Measurements from ENCODE around the gene CHD3. TPM values are rescaled to one million over a fixed set of nuclear protein-coding genes. Genes with fewer than 3 reads are reported as not detected.

The CHD3 gene
- total RNA-seq, 6 experiments from 2014 or later, result 3.2 to 7.2 (median 5.1) TPM

DNA sequence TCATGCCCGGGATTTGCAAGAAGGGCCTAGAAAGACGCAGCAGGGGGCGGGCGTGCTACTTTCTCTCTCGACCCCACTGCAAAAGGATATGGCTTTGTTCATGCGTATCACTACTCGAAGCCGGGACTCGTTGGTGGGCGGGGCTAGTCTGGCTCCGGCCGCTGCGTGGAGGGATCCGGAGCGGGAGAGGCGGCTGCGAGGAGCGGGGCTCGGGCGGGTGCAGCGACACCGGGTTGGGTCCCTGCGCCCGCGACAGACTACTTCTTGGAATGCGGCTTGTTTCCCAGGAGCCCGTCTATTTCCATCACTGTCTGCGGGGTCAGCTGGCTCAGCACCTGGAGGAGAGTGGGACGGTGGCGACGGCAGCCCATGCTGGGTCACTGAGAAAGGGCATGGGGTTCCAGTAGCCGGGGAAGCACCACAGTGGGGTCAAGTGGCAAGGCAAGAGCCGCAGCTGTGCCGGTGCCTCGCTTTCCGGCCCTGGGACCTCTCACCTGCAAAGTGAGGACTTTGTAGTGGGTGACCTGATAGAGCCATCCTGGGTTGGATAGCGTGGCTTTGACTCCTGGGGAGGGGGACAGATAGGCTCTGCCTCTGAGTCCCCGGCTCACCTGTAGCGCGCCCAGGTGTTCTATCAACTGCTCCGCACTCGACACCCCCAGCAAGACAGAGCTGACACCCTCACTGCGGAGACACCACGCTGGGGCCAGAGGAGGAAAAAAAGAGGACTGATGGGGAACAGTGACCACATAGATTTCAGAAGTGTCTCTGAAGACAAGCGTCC, 34.4 kb downstream of the CHD3 start:
- peak overlapping the region in 2 of 3 donors; percentile 38 to 43 for H3K27ac ChIP-seq
- peak overlapping the region; percentile 23 to 46 (median 33) for H3K4me3 ChIP-seq
- H3K9me3 ChIP-seq, result no peaks in the 10 kb centered on the region
- WGBS (ENCODE audit: insufficient coverage, low coverage, low lambda C conversion rate, missing lambda C conversion rate), result 24% methylated on average over 22 of the region's 45 CpGs
- DNase-seq (peak; percentile 77 to 83 (median 82)), ATAC-seq (peak; percentile 85 to 96 (median 94))
- intact Hi-C loops (cut with DNase I), result no loop called here
- TF ChIP-seq POLR2A (IDR thresholded peaks at IDR 0.05) (peak; percentile 44), CTCF (IDR thresholded peaks at IDR 0.05) (no peak)
- H3K4me1 ChIP-seq, result peaks cover 0 to 5% (median 0%) of the 10 kb centered on the region in 4 donors
- H3K36me3 ChIP-seq, result no peaks in the 10 kb centered on the region
- no peaks in the 10 kb centered on the region for H3K27me3 ChIP-seq

GRCh38 chr17:7927596-7927995, 39.0 kb downstream of the CHD3 start:
- H3K4me1 ChIP-seq, result peaks cover 0 to 9% (median 0%) of the 10 kb centered on the region in 4 donors
- H3K36me3 ChIP-seq, result no peaks in the 10 kb centered on the region
- intact Hi-C loops (cut with DNase I), result no loop called here
- no peak overlapping the region for H3K4me3 ChIP-seq
- H3K27me3 ChIP-seq, result no peaks in the 10 kb centered on the region
- ATAC-seq (no peak), DNase-seq (no peak)
- TF ChIP-seq CTCF (IDR thresholded peaks at IDR 0.05) (no peak), POLR2A (IDR thresholded peaks at IDR 0.05) (no peak)
- H3K9me3 ChIP-seq, result no peaks in the 10 kb centered on the region
- H3K27ac ChIP-seq, result no peak overlapping the region
- 67% methylated on average over 3 of the region's 3 CpGs for WGBS (ENCODE audit: insufficient coverage, low coverage, low lambda C conversion rate, missing lambda C conversion rate)

DNA sequence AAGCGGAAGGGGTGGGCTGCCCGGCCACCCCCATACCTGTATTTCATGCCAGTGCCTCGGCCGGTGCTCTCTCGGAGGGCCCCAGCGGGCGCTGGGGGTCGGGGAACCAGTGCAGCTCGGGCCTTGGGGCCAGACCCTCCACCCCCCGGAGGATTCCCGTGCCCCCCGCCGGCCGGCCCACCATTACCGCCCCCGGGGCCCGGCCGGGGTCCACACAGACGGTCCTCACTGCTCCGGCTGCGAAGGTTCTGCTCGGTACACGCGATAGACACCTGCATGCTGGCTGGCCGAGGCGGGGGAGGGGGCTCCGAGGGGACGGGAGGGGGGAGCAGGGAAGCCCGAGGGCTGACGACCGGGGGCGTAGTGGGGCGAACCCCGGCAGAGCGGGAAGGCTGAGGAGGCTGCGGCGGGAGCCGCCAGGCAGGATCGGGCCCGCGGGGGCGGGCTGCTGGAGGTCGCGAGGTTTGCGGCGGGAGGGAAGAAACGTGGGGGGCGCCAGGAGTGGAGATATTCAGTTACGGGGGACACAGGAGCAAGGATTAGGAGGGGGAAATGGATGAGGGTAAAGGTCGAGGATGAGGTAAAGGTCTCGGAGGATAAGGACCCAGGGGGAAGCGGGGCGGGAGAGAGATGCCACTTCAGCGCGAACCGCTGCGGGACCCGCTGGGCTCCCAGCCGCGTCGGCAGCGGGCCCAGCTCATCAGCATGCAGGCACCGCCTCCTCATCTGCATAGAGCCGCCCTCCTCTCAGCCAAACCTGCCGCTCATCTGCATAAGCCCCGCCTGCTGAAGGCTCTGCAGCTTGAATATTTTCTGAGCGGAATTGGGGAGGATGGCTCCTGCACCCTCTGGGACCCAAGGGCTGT, 40.8 kb downstream of the CHD3 start, which contains the start of gene KCNAB3:
Gene KCNAB3 (minus strand): TSS at position 699 of the 866 bp plus-strand sequence. CDS start 421 bp downstream, at position 278.
- no peaks in the 10 kb centered on the region for H3K36me3 ChIP-seq
- 74% methylated on average over 29 of the region's 67 CpGs for WGBS (ENCODE audit: insufficient coverage, low coverage, low lambda C conversion rate, missing lambda C conversion rate)
- DNase-seq (no peak), ATAC-seq (no peak)
- no peak within 1 kb of the TSS for H3K27ac ChIP-seq
- intact Hi-C loops (cut with DNase I), result no loop called here
- H3K4me1 ChIP-seq, result peaks cover 0 to 5% (median 0%) of the 10 kb centered on the region in 4 donors
- no peak within 1 kb of the TSS for H3K4me3 ChIP-seq
- H3K27me3 ChIP-seq, result no peaks in the 10 kb centered on the region
- TF ChIP-seq POLR2A (IDR thresholded peaks at IDR 0.05), result no peak
- no peak for TF ChIP-seq CTCF (IDR thresholded peaks at IDR 0.05)
- H3K9me3 ChIP-seq, result no peaks in the 10 kb centered on the region

GRCh38 chr17:7930841-7931631, 42.4 kb downstream of the CHD3 start:
- DNase-seq (no peak), ATAC-seq (no peak)
- WGBS (ENCODE audit: insufficient coverage, low coverage, low lambda C conversion rate, missing lambda C conversion rate), result 26% methylated on average over 14 of the region's 20 CpGs
- Histone ChIP-seq H3K9me3 (no peaks in the 10 kb centered on the region), H3K36me3 (no peaks in the 10 kb centered on the region), H3K4me3 (peak overlapping the region; percentile 63 to 90 (median 82)), H3K27me3 (no peaks in the 10 kb centered on the region), H3K27ac (peak overlapping the region; percentile 50 to 75 (median 62)), H3K4me1 (peaks cover 0 to 5% (median 0%) of the 10 kb centered on the region in 4 donors)
- intact Hi-C loops (cut with DNase I), result no loop called here
- TF ChIP-seq POLR2A (IDR thresholded peaks at IDR 0.05), result no peak
- no peak for TF ChIP-seq CTCF (IDR thresholded peaks at IDR 0.05)
